ENCODE measurements around the gene KAZN. TPM values are rescaled to one million over a fixed set of nuclear protein-coding genes. Genes with fewer than 3 reads are reported as not detected.

KAZN gene
- total RNA-seq, 2 donors from 2014 or later: 3.4 to 12.2 TPM

DNA sequence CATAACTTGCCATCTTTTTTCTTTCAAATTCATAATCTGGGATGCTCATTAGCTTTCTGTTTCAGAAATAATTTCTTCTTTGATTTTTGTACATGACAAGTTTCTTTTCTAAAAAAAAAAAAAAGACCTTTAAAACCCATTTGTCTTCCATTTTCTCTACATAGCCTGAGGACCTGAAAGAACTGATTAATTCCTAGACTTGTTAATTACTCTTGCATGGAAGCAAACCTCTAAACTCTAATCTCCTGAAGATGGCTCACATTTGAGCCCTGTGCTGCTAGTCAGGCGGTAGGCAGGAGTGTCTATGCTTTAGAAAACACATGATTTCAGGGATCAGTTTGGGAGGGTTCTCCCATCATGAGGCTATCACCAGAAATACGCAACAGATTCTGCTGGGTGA lies 152.0 kb downstream of the KAZN start:
- TF ChIP-seq, protein P1, sequence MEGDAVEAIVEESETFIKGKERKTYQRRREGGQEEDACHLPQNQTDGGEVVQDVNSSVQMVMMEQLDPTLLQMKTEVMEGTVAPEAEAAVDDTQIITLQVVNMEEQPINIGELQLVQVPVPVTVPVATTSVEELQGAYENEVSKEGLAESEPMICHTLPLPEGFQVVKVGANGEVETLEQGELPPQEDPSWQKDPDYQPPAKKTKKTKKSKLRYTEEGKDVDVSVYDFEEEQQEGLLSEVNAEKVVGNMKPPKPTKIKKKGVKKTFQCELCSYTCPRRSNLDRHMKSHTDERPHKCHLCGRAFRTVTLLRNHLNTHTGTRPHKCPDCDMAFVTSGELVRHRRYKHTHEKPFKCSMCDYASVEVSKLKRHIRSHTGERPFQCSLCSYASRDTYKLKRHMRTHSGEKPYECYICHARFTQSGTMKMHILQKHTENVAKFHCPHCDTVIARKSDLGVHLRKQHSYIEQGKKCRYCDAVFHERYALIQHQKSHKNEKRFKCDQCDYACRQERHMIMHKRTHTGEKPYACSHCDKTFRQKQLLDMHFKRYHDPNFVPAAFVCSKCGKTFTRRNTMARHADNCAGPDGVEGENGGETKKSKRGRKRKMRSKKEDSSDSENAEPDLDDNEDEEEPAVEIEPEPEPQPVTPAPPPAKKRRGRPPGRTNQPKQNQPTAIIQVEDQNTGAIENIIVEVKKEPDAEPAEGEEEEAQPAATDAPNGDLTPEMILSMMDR (IDR thresholded peaks at IDR 0.05): no peak
- no peak for TF ChIP-seq POLR2A (IDR thresholded peaks at IDR 0.05)

DNA sequence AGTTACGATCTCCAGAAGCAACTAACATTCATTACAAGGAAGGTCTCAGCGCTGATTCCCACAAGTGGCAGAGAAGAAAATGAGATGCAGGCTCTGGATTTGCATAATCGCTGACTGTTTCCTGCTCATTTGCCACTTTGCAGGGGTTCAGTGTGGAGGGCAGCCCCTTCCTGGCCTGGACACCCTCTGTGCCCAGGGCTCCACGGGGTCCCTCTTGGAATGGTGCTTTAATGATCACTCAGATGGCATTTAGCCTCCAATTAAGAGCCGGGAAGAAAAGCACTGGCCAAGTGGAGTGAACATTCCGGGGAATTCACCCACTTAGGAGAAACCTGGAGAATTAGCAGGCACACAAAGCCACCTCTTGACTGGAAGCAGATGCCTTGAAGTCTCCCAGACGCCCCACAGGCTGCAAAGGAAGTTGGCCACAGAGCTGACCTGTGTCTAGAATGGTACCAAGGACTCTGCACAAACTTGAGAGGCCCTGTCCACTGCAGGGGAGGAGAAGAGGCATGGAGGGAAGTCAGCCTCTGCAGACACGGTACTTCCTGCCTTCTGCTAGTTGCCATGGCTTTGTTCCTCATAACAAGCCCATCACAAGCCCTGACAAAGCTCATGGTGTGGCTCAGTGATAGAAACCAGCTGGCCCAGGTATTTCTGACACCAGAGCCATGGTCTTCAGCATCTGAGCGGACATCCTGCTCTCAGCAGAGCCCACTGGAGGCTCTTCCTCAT lies 157.2 kb downstream of the KAZN start:
- DNase-seq (no peak), ATAC-seq (no peak)
- Histone ChIP-seq H3K4me3 (no peak overlapping the region), H3K9me3 (no peaks in the 10 kb centered on the region), H3K36me3 (replicated peaks in 1 of 2; ENCODE audit: insufficient read depth in 1 of 2, low read depth in 2 of 2) (no peaks in the 10 kb centered on the region), H3K27ac (no peak overlapping the region), H3K27me3 (no peaks in the 10 kb centered on the region), H3K4me1 (peaks cover 10% of the 10 kb centered on the region)
- no peak for TF ChIP-seq POLR2A (IDR thresholded peaks at IDR 0.05)
- TF ChIP-seq, protein P1 (IDR thresholded peaks at IDR 0.05): no peak
- 59 to 63% methylated on average over 9 of the region's 9 CpGs for WGBS, 2 donors
- intact Hi-C loops (cut with DNase I): no loop called here

More for the DNA sequence above, 152.0 kb downstream of the KAZN start:
- no peaks in the 10 kb centered on the region for H3K4me1 ChIP-seq
- H3K9me3 ChIP-seq: no peaks in the 10 kb centered on the region
- 80 to 87% methylated on average over 2 of the region's 2 CpGs for WGBS, 2 donors
- ATAC-seq (no peak), DNase-seq (no peak)
- no peaks in the 10 kb centered on the region for H3K27me3 ChIP-seq
- no peak overlapping the region for H3K4me3 ChIP-seq
- H3K36me3 ChIP-seq (replicated peaks in 1 of 2; ENCODE audit: insufficient read depth in 1 of 2, low read depth in 2 of 2): no peaks in the 10 kb centered on the region
- intact Hi-C loops (cut with DNase I): no loop called here
- no peak overlapping the region for H3K27ac ChIP-seq

DNA sequence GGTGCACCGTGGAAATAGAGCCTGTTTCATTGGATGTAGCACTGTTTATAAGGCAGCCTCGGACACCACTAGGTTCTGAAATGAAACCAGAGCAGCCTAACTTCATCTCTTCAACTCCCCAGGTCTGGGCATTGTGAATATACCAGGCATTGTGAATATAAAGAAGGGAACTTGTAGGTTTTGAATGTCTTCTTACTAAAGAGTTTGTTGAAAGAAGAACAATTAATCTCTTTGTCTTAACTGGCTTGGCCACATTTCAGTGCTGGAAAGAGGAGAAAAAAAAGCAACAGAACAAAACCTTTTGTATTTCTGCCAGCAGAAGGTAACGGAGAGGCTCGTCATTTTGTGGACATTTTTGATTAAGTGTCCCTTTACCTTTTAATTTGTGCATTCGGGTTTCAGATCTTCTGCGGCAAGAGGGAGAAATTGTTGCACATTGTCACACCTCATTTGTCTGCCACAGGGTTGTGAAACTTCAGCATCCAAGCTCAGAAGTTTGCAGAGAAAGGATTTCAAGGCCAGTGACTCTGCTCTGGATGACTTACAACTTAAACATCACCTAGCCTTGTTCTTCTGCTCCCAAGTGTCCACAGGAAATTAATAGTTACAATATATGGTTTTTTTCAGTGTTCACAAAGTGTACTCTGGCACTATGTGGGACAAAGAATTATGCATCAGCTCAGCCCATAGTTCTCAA lies 158.3 kb downstream of the KAZN start:
- Histone ChIP-seq H3K36me3 (replicated peaks in 1 of 2; ENCODE audit: insufficient read depth in 1 of 2, low read depth in 2 of 2) (no peaks in the 10 kb centered on the region), H3K4me3 (no peak overlapping the region), H3K27me3 (no peaks in the 10 kb centered on the region), H3K9me3 (no peaks in the 10 kb centered on the region), H3K4me1 (peaks cover 10% of the 10 kb centered on the region), H3K27ac (peak overlapping the region in 2 of 4 donors; percentile 24 to 31)
- TF ChIP-seq POLR2A (IDR thresholded peaks at IDR 0.05): no peak
- TF ChIP-seq, protein P1 (IDR thresholded peaks at IDR 0.05): no peak
- ATAC-seq (no peak), DNase-seq (no peak)
- 21 to 25% methylated on average over 6 of the region's 6 CpGs for WGBS, 2 donors
- intact Hi-C loops (cut with DNase I): no loop called here

DNA sequence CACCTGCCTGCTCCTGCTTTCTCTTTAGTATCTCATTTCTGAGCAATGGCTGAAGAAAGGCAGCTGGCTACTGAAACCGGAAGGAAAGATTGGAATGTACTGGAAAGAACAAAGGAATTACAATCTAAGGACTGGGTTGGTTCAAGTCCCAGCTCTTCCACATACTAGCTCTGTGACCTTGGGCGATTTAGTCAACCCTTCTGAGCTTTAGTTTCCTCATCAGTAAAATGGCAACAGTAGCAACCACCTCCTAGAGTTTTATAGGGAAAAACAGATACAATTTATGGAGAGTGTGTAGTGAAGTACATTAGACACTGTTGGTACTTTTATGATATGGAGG lies 158.8 kb downstream of the KAZN start:
- Histone ChIP-seq H3K27me3 (no peaks in the 10 kb centered on the region), H3K9me3 (no peaks in the 10 kb centered on the region), H3K4me3 (no peak overlapping the region), H3K27ac (peak overlapping the region in 2 of 4 donors; percentile 24 to 31), H3K36me3 (replicated peaks in 1 of 2; ENCODE audit: insufficient read depth in 1 of 2, low read depth in 2 of 2) (no peaks in the 10 kb centered on the region), H3K4me1 (peaks cover 10% of the 10 kb centered on the region)
- DNase-seq (no peak), ATAC-seq (no peak)
- WGBS, 2 donors: 36 to 37% methylated on average over 2 of the region's 2 CpGs
- TF ChIP-seq, protein P1 (IDR thresholded peaks at IDR 0.05): no peak
- no peak for TF ChIP-seq POLR2A (IDR thresholded peaks at IDR 0.05)
- intact Hi-C loops (cut with DNase I): no loop called here

All from body of pancreas (tissue), 4 donors.